GM11168 (cell line): Measurements from ENCODE around the gene TBXAS1.

ENCODE experiments used
- in situ Hi-C: fragments of 300-500 bp; cut with MboI; formaldehyde crosslinking; loops from one replicate; pipeline ENCODE4 v1.12.0; 2022; ENCODE audit warnings: low sequenced_read_pairs; ENCODE audit not compliant: unreplicated experiment

The TBXAS1 gene

GRCh38 chr7:140033779-140034363 lies 204.8 kb downstream of the TBXAS1 start:
- in situ Hi-C loops = no loop called here

GRCh38 chr7:140034421-140034820 lies 205.4 kb downstream of the TBXAS1 start:
- in situ Hi-C loops = no loop called here

- in situ Hi-C loops = no loop called here
Measured at GRCh38 chr7:140035400-140036223, 206.5 kb downstream of the TBXAS1 start.

GRCh38 chr7:140036224-140036962 lies 207.3 kb downstream of the TBXAS1 start:
- in situ Hi-C loops = no loop called here

- in situ Hi-C loops = no loop called here
Measured at GRCh38 chr7:140039066-140039465, 210.0 kb downstream of the TBXAS1 start.

- in situ Hi-C loops = no loop called here
Measured at GRCh38 chr7:140039896-140040295, 210.8 kb downstream of the TBXAS1 start.

GRCh38 chr7:140041659-140042385 lies 212.8 kb downstream of the TBXAS1 start:
- in situ Hi-C loops = no loop called here

- in situ Hi-C loops = no loop called here
Measured at GRCh38 chr7:140042386-140042670, 213.3 kb downstream of the TBXAS1 start.

- in situ Hi-C loops = no loop called here
Measured at GRCh38 chr7:140044251-140044650, 215.2 kb downstream of the TBXAS1 start.

- in situ Hi-C loops = no loop called here
Measured at GRCh38 chr7:140045697-140046096, 216.6 kb downstream of the TBXAS1 start.

GRCh38 chr7:140047197-140047596 lies 218.1 kb downstream of the TBXAS1 start:
- in situ Hi-C loops = no loop called here

- in situ Hi-C loops = no loop called here
Measured at GRCh38 chr7:140048138-140048537, 219.1 kb downstream of the TBXAS1 start.

- in situ Hi-C loops = no loop called here
Measured at GRCh38 chr7:140048989-140049338, 219.9 kb downstream of the TBXAS1 start.

GRCh38 chr7:140049339-140050024 lies 220.4 kb downstream of the TBXAS1 start:
- in situ Hi-C loops = no loop called here

- in situ Hi-C loops = no loop called here
Measured at GRCh38 chr7:140050100-140050499, 221.0 kb downstream of the TBXAS1 start.

GRCh38 chr7:140051820-140052219 lies 222.8 kb downstream of the TBXAS1 start:
- in situ Hi-C loops = no loop called here

- in situ Hi-C loops = no loop called here
Measured at GRCh38 chr7:140053812-140054539, 224.9 kb downstream of the TBXAS1 start.

GRCh38 chr7:140054751-140055150 lies 225.7 kb downstream of the TBXAS1 start:
- in situ Hi-C loops = no loop called here

- in situ Hi-C loops = no loop called here
Measured at GRCh38 chr7:140055833-140056232, 226.8 kb downstream of the TBXAS1 start.
